HG03039 (cell line): ENCODE data around the gene RNF167.

Experiments used
- ATAC-seq: cut with Tn5 transposase; IDR thresholded peaks from one replicate; pipeline ENCODE4 v1.9.1; 2021; ENCODE audit warnings: mild to moderate bottlenecking, moderate library complexity; ENCODE audit not compliant: unreplicated experiment

Gene RNF167

GRCh38 chr17:4939796-4940554 is at the start of gene RNF167, which contains the start of gene SLC25A11:
RNF167 (plus strand) TSS chr17:4940268; CDS start chr17:4940910, 642 bp downstream.
SLC25A11 (minus strand) TSS chr17:4940046; CDS start chr17:4939910, 136 bp downstream.
- peak; percentile 51 for ATAC-seq

- ATAC-seq = no peak
Observed at GRCh38 chr17:4891411-4892410, 48.4 kb upstream of the RNF167 start.

- no peak for ATAC-seq
Observed at GRCh38 chr17:4892499-4893221, 47.4 kb upstream of the RNF167 start.

- ATAC-seq = no peak
Observed at GRCh38 chr17:4893272-4893671, 46.8 kb upstream of the RNF167 start.

- no peak for ATAC-seq
Observed at GRCh38 chr17:4893721-4894560, 46.1 kb upstream of the RNF167 start.

GRCh38 chr17:4895121-4895520 is 44.9 kb upstream of the RNF167 start:
- ATAC-seq = no peak

GRCh38 chr17:4895657-4896331 is 44.3 kb upstream of the RNF167 start:
- ATAC-seq = no peak

- no peak for ATAC-seq
Observed at GRCh38 chr17:4896332-4897197, 43.5 kb upstream of the RNF167 start.

GRCh38 chr17:4897198-4897687 is 42.8 kb upstream of the RNF167 start:
- ATAC-seq = no peak

GRCh38 chr17:4897785-4898184 is 42.3 kb upstream of the RNF167 start:
- no peak for ATAC-seq

- no peak for ATAC-seq
Observed at GRCh38 chr17:4898351-4898750, 41.7 kb upstream of the RNF167 start.

- ATAC-seq = no peak
Observed at GRCh38 chr17:4898927-4899326, 41.1 kb upstream of the RNF167 start.

- ATAC-seq = no peak
Observed at GRCh38 chr17:4899341-4900230, 40.5 kb upstream of the RNF167 start, which contains the start of gene C17orf107. C17orf107 (plus strand) TSS chr17:4899536; CDS start chr17:4899763, 227 bp downstream.

- no peak for ATAC-seq
Observed at GRCh38 chr17:4900231-4901107, 39.6 kb upstream of the RNF167 start.

GRCh38 chr17:4901108-4901647 is 38.9 kb upstream of the RNF167 start:
- no peak for ATAC-seq
